ENCODE results near the gene FSD1L. TPM values are rescaled to one million over a fixed set of nuclear protein-coding genes. Genes with fewer than 3 reads are reported as not detected.

Gene FSD1L
- 1 to 10 TPM; 3.4 to 5.9 (median 5.2) TPM for total RNA-seq

- TF ChIP-seq POLR2AphosphoS5 (IDR thresholded peaks at IDR 0.05) (peak in 1 of 3 donors; percentile 10), POLR2A (IDR thresholded peaks at IDR 0.05) (no peak)
- Histone ChIP-seq H3K4me3 (peak within 1 kb of the TSS; percentile 77 to 99 (median 84)), H3K27me3 (no peaks in the 10 kb centered on the region), H3K9me3 (no peaks in the 10 kb centered on the region), H3K36me3 (no peaks in the 10 kb centered on the region), H3K27ac (peak within 1 kb of the TSS; percentile 71 to 89), H3K4me1 (peaks cover 0 to 6% of the 10 kb centered on the region in 2 donors)
- DNase-seq (ENCODE audit: low spot score in 2 of 2), result peak; percentile 66 to 81
- intact Hi-C loops (cut with DNase I; ENCODE audit: low total_unique reads), result no loop called here
These were observed at the start of gene FSD1L for GRCh38 chr9:105447814-105448812. FSD1L (plus strand) TSS chr9:105448034; CDS start chr9:105448221, 187 bp downstream.

GRCh38 chr9:105399117-105399516 is 48.7 kb upstream of the FSD1L start:
- TF ChIP-seq, protein P1, sequence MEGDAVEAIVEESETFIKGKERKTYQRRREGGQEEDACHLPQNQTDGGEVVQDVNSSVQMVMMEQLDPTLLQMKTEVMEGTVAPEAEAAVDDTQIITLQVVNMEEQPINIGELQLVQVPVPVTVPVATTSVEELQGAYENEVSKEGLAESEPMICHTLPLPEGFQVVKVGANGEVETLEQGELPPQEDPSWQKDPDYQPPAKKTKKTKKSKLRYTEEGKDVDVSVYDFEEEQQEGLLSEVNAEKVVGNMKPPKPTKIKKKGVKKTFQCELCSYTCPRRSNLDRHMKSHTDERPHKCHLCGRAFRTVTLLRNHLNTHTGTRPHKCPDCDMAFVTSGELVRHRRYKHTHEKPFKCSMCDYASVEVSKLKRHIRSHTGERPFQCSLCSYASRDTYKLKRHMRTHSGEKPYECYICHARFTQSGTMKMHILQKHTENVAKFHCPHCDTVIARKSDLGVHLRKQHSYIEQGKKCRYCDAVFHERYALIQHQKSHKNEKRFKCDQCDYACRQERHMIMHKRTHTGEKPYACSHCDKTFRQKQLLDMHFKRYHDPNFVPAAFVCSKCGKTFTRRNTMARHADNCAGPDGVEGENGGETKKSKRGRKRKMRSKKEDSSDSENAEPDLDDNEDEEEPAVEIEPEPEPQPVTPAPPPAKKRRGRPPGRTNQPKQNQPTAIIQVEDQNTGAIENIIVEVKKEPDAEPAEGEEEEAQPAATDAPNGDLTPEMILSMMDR (IDR thresholded peaks at IDR 0.05), result no peak
- no peak for TF ChIP-seq POLR2A (IDR thresholded peaks at IDR 0.05)
- TF ChIP-seq POLR2AphosphoS5 (IDR thresholded peaks at IDR 0.05), result no peak
- Histone ChIP-seq H3K27ac (no peak overlapping the region), H3K36me3 (no peaks in the 10 kb centered on the region), H3K27me3 (no peaks in the 10 kb centered on the region), H3K4me3 (no peak overlapping the region), H3K9me3 (no peaks in the 10 kb centered on the region), H3K4me1 (no peaks in the 10 kb centered on the region)
- DNase-seq (ENCODE audit: low spot score in 2 of 2), result no peak
- intact Hi-C loops (cut with DNase I; ENCODE audit: low total_unique reads), result no loop called here

DNA sequence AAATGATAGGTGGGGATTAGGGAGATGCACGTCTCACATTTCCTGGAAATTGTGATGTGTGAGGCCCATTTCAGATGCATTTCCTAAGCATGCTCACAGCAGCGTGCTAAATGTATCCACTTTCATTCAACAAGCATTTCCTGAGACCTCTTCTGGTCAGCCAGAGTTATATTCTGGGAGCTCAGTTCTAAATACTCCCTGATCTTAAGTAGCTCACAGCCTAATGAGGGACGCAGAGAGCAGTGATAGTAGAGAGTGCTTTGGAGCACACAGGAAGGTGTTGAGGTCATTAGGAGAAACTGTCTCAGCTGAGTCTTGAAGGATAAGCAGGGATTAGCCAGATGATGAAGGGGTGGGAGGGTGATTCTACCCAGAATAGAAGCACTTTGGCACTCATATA is 46.2 kb upstream of the FSD1L start:
- intact Hi-C loops (cut with DNase I; ENCODE audit: low total_unique reads), result no loop called here
- no peak overlapping the region for H3K4me3 ChIP-seq

DNA sequence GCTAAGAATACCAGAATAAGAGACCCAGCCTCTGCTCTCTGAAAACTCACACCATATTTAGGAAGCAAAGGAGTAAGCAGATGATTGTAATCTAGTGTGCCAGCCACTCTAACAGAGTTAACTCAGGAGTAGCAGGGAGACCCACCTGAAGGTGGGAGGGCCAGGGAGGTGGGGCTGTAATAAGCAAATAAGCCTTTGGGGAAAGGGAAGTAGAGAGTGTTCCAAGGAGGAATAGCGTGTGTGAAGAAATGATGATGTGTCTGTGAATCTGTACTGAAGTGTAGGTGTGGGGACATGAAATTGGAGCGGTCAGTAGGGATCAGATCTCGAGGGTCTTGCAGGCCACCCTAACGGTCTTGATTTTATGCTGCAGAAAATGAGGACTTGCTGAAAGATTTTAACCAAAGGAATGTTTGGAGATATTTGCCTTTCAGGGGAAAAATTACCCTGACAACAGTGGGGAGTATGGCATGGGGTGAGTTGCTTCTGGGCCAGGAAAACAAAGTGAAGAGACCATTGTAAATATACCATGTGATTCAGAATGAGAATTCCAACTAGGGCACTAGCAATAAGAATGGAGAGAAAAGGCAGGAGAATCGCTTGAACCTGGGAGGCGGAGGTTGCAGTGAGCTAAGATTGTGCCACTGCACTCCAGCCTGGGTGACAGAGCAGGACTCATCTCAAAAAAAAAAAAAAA is 44.1 kb upstream of the FSD1L start:
- intact Hi-C loops (cut with DNase I; ENCODE audit: low total_unique reads), result no loop called here
- TF ChIP-seq, protein P1 (IDR thresholded peaks at IDR 0.05), result no peak
- TF ChIP-seq POLR2AphosphoS5 (IDR thresholded peaks at IDR 0.05) (no peak), POLR2A (IDR thresholded peaks at IDR 0.05) (no peak)
- H3K36me3 ChIP-seq, result no peaks in the 10 kb centered on the region
- H3K4me1 ChIP-seq, result no peaks in the 10 kb centered on the region
- H3K27ac ChIP-seq, result no peak overlapping the region
- no peaks in the 10 kb centered on the region for H3K27me3 ChIP-seq
- H3K4me3 ChIP-seq, result no peak overlapping the region
- no peak for DNase-seq (ENCODE audit: low spot score in 2 of 2)
- H3K9me3 ChIP-seq, result no peaks in the 10 kb centered on the region

More for the DNA sequence above, 46.2 kb upstream of the FSD1L start:
- Histone ChIP-seq H3K9me3 (no peaks in the 10 kb centered on the region), H3K36me3 (no peaks in the 10 kb centered on the region), H3K4me1 (no peaks in the 10 kb centered on the region), H3K27me3 (no peaks in the 10 kb centered on the region), H3K27ac (no peak overlapping the region)
- TF ChIP-seq POLR2AphosphoS5 (IDR thresholded peaks at IDR 0.05) (no peak), POLR2A (IDR thresholded peaks at IDR 0.05) (no peak)
- TF ChIP-seq, protein P1 (IDR thresholded peaks at IDR 0.05), result no peak
- DNase-seq (ENCODE audit: low spot score in 2 of 2), result no peak

DNA sequence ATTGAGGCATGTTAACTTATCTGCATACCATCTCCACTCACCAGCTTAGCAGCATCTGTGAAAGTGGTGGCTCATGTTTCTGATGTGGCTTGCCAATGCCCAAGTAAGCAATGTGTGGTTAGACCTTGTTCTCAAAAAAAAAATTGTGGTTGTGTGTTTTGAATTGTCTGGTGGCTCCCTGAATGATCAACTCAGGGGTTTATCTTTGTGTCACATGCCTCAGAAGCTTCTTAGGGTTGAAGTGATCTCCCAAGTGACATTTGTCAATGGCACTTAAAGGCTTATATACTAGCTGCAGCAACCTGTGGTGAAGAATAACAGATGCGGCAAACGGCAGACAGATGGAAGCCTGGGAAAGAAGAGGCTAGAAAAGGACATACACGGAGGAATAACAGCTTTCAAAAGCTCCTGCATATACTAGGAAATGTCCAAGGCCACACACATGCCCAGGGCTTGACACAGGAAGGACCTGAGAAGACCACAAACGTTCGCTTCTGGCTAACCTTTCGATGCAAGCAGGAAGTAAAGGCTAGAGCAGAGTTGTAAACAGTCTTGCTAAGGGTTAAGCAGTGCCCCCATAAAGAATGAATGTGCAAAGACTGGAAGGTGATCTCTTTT is 42.2 kb upstream of the FSD1L start:
- intact Hi-C loops (cut with DNase I; ENCODE audit: low total_unique reads), result no loop called here
- Histone ChIP-seq H3K36me3 (no peaks in the 10 kb centered on the region), H3K4me1 (no peaks in the 10 kb centered on the region), H3K4me3 (no peak overlapping the region), H3K9me3 (no peaks in the 10 kb centered on the region), H3K27me3 (no peaks in the 10 kb centered on the region), H3K27ac (no peak overlapping the region)
- DNase-seq (ENCODE audit: low spot score in 2 of 2), result no peak
- TF ChIP-seq, protein P1 (IDR thresholded peaks at IDR 0.05), result no peak
- TF ChIP-seq POLR2AphosphoS5 (IDR thresholded peaks at IDR 0.05) (no peak), POLR2A (IDR thresholded peaks at IDR 0.05) (no peak)
